HUES64 (cell line): Measurements from ENCODE around the gene SLC66A2.

Experiments used
- H3K27ac ChIP-seq: 2 replicates; pipeline ENCODE4 v1.7.0; 2013; ENCODE audit warnings: low read depth, low read length, inconsistent platforms
- H3K27me3 ChIP-seq: 2 replicates; pipeline ENCODE4 v1.6.1; 2013; ENCODE audit warnings: mild to moderate bottlenecking, low read length; ENCODE audit not compliant: insufficient read depth
- H3K36me3 ChIP-seq: 2 replicates; pipeline ENCODE4 v1.6.1; 2013; ENCODE audit warnings: mild to moderate bottlenecking, low read length; ENCODE audit not compliant: insufficient read depth
- H3K4me1 ChIP-seq: 2 replicates; pipeline ENCODE4 v1.6.1; 2013; ENCODE audit warnings: mild to moderate bottlenecking, low read length, moderate library complexity; ENCODE audit not compliant: insufficient read depth
- H3K4me3 ChIP-seq: 2 replicates; pipeline ENCODE4 v1.5.1; 2013; ENCODE audit warnings: mild to moderate bottlenecking, low read length, moderate library complexity
- H3K9ac ChIP-seq: 2 replicates; pipeline ENCODE4 v1.6.1; 2013; ENCODE audit warnings: mild to moderate bottlenecking, low read depth, low read length
- H3K9me3 ChIP-seq: 2 replicates; pipeline ENCODE4 v1.6.1; 2013; ENCODE audit warnings: low read depth, low read length; ENCODE audit not compliant: insufficient read depth
- WGBS: fragments of 150-250, 120-280 bp; methylation state at CpG from one replicate; pipeline ENCODE4 v1.1.7; 2013; ENCODE audit warnings: missing lambda C conversion rate; 5-methylcytosine and 5-hydroxymethylcytosine counted together

SLC66A2 gene

GRCh38 chr18:79947881-79948610, 3.4 kb downstream of the SLC66A2 start:
- Histone ChIP-seq H3K27ac (no peak overlapping the region), H3K9me3 (no peaks in the 10 kb centered on the region), H3K9ac (no peak overlapping the region), H3K36me3 (no peaks in the 10 kb centered on the region), H3K4me3 (no peak overlapping the region), H3K27me3 (peaks cover 28% of the 10 kb centered on the region), H3K4me1 (no peaks in the 10 kb centered on the region)
- WGBS: 94% methylated on average over 13 of the region's 15 CpGs

- Histone ChIP-seq H3K9me3 (no peaks in the 10 kb centered on the region), H3K4me1 (no peaks in the 10 kb centered on the region), H3K4me3 (no peak overlapping the region), H3K27me3 (peaks cover 19% of the 10 kb centered on the region), H3K36me3 (0 out of 2 replicates have a peak, but pooled peaks cover 4% of the 10 kb centered on the region), H3K9ac (no peak overlapping the region), H3K27ac (no peak overlapping the region)
- 90% methylated on average over 12 of the region's 14 CpGs for WGBS
Observed at GRCh38 chr18:79947054-79947755, 4.2 kb downstream of the SLC66A2 start.

GRCh38 chr18:79945118-79946042, 6.1 kb downstream of the SLC66A2 start:
- Histone ChIP-seq H3K9ac (no peak overlapping the region), H3K27ac (no peak overlapping the region), H3K36me3 (0 out of 2 replicates have a peak, but pooled peaks cover 4% of the 10 kb centered on the region), H3K4me3 (no peak overlapping the region), H3K4me1 (no peaks in the 10 kb centered on the region), H3K27me3 (peaks cover 9% of the 10 kb centered on the region), H3K9me3 (no peaks in the 10 kb centered on the region)
- 83% methylated on average over 17 of the region's 17 CpGs for WGBS

GRCh38 chr18:79944746-79945117, 6.7 kb downstream of the SLC66A2 start:
- Histone ChIP-seq H3K27me3 (peaks cover 2% of the 10 kb centered on the region; the same call in 1 of the 2 replicates), H3K9ac (no peak overlapping the region), H3K4me3 (no peak overlapping the region), H3K4me1 (no peaks in the 10 kb centered on the region), H3K27ac (no peak overlapping the region), H3K9me3 (no peaks in the 10 kb centered on the region), H3K36me3 (0 out of 2 replicates have a peak, but pooled peaks cover 4% of the 10 kb centered on the region)
- WGBS: 80% methylated on average over 1 of the region's 3 CpGs

- no peaks in the 10 kb centered on the region for H3K9me3 ChIP-seq
- H3K4me3 ChIP-seq: no peak overlapping the region
- H3K27me3 ChIP-seq: no peaks in the 10 kb centered on the region
- H3K27ac ChIP-seq: no peak overlapping the region
- no peaks in the 10 kb centered on the region for H3K4me1 ChIP-seq
- no peak overlapping the region for H3K9ac ChIP-seq
- 0 out of 2 replicates have a peak, but pooled peaks cover 4% of the 10 kb centered on the region for H3K36me3 ChIP-seq
- WGBS: 70% methylated on average over 11 of the region's 11 CpGs
Observed at GRCh38 chr18:79944126-79944731, 7.2 kb downstream of the SLC66A2 start.

GRCh38 chr18:79943608-79944125, 7.8 kb downstream of the SLC66A2 start:
- no peak overlapping the region for H3K27ac ChIP-seq
- H3K9me3 ChIP-seq: no peaks in the 10 kb centered on the region
- 92% methylated on average over 20 of the region's 20 CpGs for WGBS
- no peaks in the 10 kb centered on the region for H3K4me1 ChIP-seq
- H3K36me3 ChIP-seq: 0 out of 2 replicates have a peak, but pooled peaks cover 4% of the 10 kb centered on the region
- H3K4me3 ChIP-seq: no peak overlapping the region
- H3K27me3 ChIP-seq: no peaks in the 10 kb centered on the region
- no peak overlapping the region for H3K9ac ChIP-seq

- Histone ChIP-seq H3K36me3 (0 out of 2 replicates have a peak, but pooled peaks cover 4% of the 10 kb centered on the region), H3K27ac (no peak overlapping the region), H3K4me3 (no peak overlapping the region), H3K27me3 (no peaks in the 10 kb centered on the region), H3K4me1 (no peaks in the 10 kb centered on the region), H3K9me3 (no peaks in the 10 kb centered on the region), H3K9ac (no peak overlapping the region)
- WGBS: 91% methylated on average over 31 of the region's 31 CpGs
Observed at GRCh38 chr18:79942786-79943607, 8.5 kb downstream of the SLC66A2 start.

GRCh38 chr18:79942211-79942610, 9.2 kb downstream of the SLC66A2 start:
- Histone ChIP-seq H3K4me3 (no peak overlapping the region), H3K4me1 (no peaks in the 10 kb centered on the region), H3K9ac (no peak overlapping the region), H3K36me3 (0 out of 2 replicates have a peak, but pooled peaks cover 4% of the 10 kb centered on the region), H3K9me3 (no peaks in the 10 kb centered on the region), H3K27me3 (no peaks in the 10 kb centered on the region), H3K27ac (no peak overlapping the region)
- WGBS: 96% methylated on average over 7 of the region's 7 CpGs

GRCh38 chr18:79941473-79942119, 9.9 kb downstream of the SLC66A2 start:
- Histone ChIP-seq H3K9ac (no peak overlapping the region), H3K36me3 (0 out of 2 replicates have a peak, but pooled peaks cover 4% of the 10 kb centered on the region), H3K27me3 (no peaks in the 10 kb centered on the region), H3K4me1 (no peaks in the 10 kb centered on the region), H3K27ac (no peak overlapping the region), H3K4me3 (no peak overlapping the region), H3K9me3 (no peaks in the 10 kb centered on the region)
- 94% methylated on average over 16 of the region's 16 CpGs for WGBS
